Spleen (tissue), 7 donors: Measurements from ENCODE around the gene BLNK.

ENCODE experiments used
- CTCF ChIP-seq, 11 experiments: fragments of 200-600 bp in 7 of 11; fragments of 450-650 bp in 4 of 11; sonication (generic) in 4 of 11; IDR thresholded peaks in 8 of 11; conservative IDR thresholded peaks in 3 of 11; 1 replicate in 7 of 11; 2 replicates in 4 of 11; pipeline versions ENCODE4 v1.4.0 to v1.8.0; 2016 to 2021; ENCODE audit warnings: antibody characterized with exemption in 11 of 11, inconsistent platforms in 4 of 11, mild to moderate bottlenecking in 1 of 11
- POLR2AphosphoS5 ChIP-seq, 3 donors: sonication (generic); formaldehyde crosslinking; IDR thresholded peaks; one replicate each; pipeline ENCODE4 v1.5.1; 2017; ENCODE audit warnings: antibody characterized with exemption in 3 of 3
- donor health status: DM: no; HTN: no; CAD: no; lungs with moderate emphysema.
- donor health status: DM: no; HTN: no; CAD: no.
- donor health status: DM: no; HTN: no; CAD: no.

- TF ChIP-seq CTCF (IDR thresholded peaks at IDR 0.05 in 8 of 11, conservative IDR thresholded peaks at IDR 0.05 in 3 of 11) (no peak), POLR2AphosphoS5 (IDR thresholded peaks at IDR 0.05) (no peak)
These were observed 98.7 kb downstream of the BLNK start for GRCh38 chr10:96172666-96173065.
